A673 (cell line): ENCODE measurements around the gene FANCB. TPM values are rescaled to one million over a fixed set of nuclear protein-coding genes. Genes with fewer than 3 reads are reported as not detected.

Source experiments
- BruUV-seq: library from RNA; stranded (reverse); fragments of 400-500 nt; replicated peaks from 2 replicates; lab custom pipeline; 2021; lab: Mats Ljungman, UMichigan
- CTCF ChIA-PET: fragments of 300-600 bp; sonication (Branson Sonifier 250); formaldehyde crosslinking; loops from one replicate; lab custom pipeline; 2022; ENCODE audit warnings: antibody characterized with exemption; lab: Charles Lee
- POLR2A ChIA-PET: fragments of 300-600 bp; sonication (Branson Sonifier 250); formaldehyde crosslinking; loops from one replicate; lab custom pipeline; 2022; ENCODE audit warnings: antibody characterized with exemption; ENCODE audit not compliant: low non-redundant PET; lab: Charles Lee
- DNase-seq: peaks from one replicate; pipeline ENCODE4 v3.0.0-alpha.2; 2015; ENCODE audit warnings: low spot score
- H3K27ac ChIP-seq: fragments of 200-600 bp; sonication (generic); 2 replicates; pipeline ENCODE4 v1.5.1; 2016; ENCODE audit warnings: mixed run types, low read depth, mild to moderate bottlenecking, mixed read lengths, antibody characterized with exemption, low read length; ENCODE audit not compliant: poor library complexity, severe bottlenecking
- H3K27me3 ChIP-seq: fragments of 200-600 bp; sonication (generic); replicated peaks from 2 replicates; pipeline ENCODE4 v1.6.1; 2017; ENCODE audit warnings: mixed run types, low read depth, mild to moderate bottlenecking, mixed read lengths, antibody characterized with exemption, low read length; ENCODE audit not compliant: insufficient read depth, poor library complexity
- H3K36me3 ChIP-seq: fragments of 200-600 bp; sonication (generic); 2 replicates; pipeline ENCODE4 v1.6.1; 2016; ENCODE audit warnings: mixed run types, mild to moderate bottlenecking, mixed read lengths, antibody characterized with exemption, low read length; ENCODE audit not compliant: insufficient read depth, poor library complexity, severe bottlenecking
- H3K4me1 ChIP-seq: fragments of 200-600 bp; sonication (generic); 2 replicates; pipeline ENCODE4 v1.6.1; 2017; ENCODE audit warnings: mixed run types, mild to moderate bottlenecking, mixed read lengths, antibody characterized with exemption, low read length; ENCODE audit not compliant: insufficient read depth, poor library complexity, severe bottlenecking
- H3K4me3 ChIP-seq: fragments of 200-600 bp; sonication (generic); 2 replicates; pipeline ENCODE4 v1.5.1; 2016; ENCODE audit warnings: low read depth, mixed run types, mild to moderate bottlenecking, mixed read lengths, low read length; ENCODE audit not compliant: poor library complexity, severe bottlenecking
- H3K9me3 ChIP-seq: fragments of 200-600 bp; sonication (generic); 2 replicates; pipeline ENCODE4 v1.6.1; 2016; ENCODE audit warnings: mixed run types, low read depth, mild to moderate bottlenecking, mixed read lengths, antibody characterized with exemption, low read length; ENCODE audit not compliant: poor library complexity, severe bottlenecking
- CTCF ChIP-seq: fragments of 300-800, 200-600 bp; sonication (generic); conservative IDR thresholded peaks from 2 replicates; pipeline ENCODE4 v1.5.1; 2017; ENCODE audit warnings: low read depth, mild to moderate bottlenecking, antibody characterized with exemption, low read length, moderate library complexity, mixed read lengths
- EZH2 ChIP-seq: fragments of 200-600 bp; sonication (generic); IDR thresholded peaks from 2 replicates; pipeline ENCODE4 v1.6.1; 2017; ENCODE audit warnings: borderline replicate concordance, low read depth, mild to moderate bottlenecking, mixed read lengths, antibody characterized with exemption, low read length; ENCODE audit not compliant: poor library complexity, severe bottlenecking
- intact Hi-C: fragments of 100-400 bp; cut with micrococcal nuclease; formaldehyde crosslinking; loops from one replicate; pipeline ENCODE4 v1.10.0; 2022; ENCODE audit not compliant: unreplicated experiment
- total RNA-seq: library from RNA; stranded (reverse); gene quantifications from 2 replicates; pipeline ENCODE4 v1.2.3, GENCODE V29; 2021

FANCB gene
- total RNA-seq, 1 experiment from 2014 or later: 16.8 TPM

- no TSS peak for BruUV-seq
- intact Hi-C loops: no loop called here
These were observed 8.2 kb downstream of the FANCB start for GRCh38 chrX:14864631-14865030.

GRCh38 chrX:14851526-14851925 lies 21.3 kb downstream of the FANCB start:
- TF ChIP-seq CTCF (no peak), EZH2 (no peak)
- intact Hi-C loops: no loop called here
- no peaks in the 10 kb centered on the region for H3K9me3 ChIP-seq
- H3K4me3 ChIP-seq: no peak overlapping the region
- ChIA-PET CTCF (no interaction called here), POLR2A (no interaction called here)
- H3K27ac ChIP-seq: no peak overlapping the region
- H3K4me1 ChIP-seq: no peaks in the 10 kb centered on the region
- no peak for DNase-seq
- no peaks in the 10 kb centered on the region for H3K36me3 ChIP-seq
- H3K27me3 ChIP-seq: no peaks in the 10 kb centered on the region
- BruUV-seq: no TSS peak

More at GRCh38 chrX:14864631-14865030, 8.2 kb downstream of the FANCB start:
- H3K9me3 ChIP-seq: peaks cover 22% of the 10 kb centered on the region
- DNase-seq: no peak
- ChIA-PET CTCF (no interaction called here), POLR2A (no interaction called here)
- H3K4me1 ChIP-seq: no peaks in the 10 kb centered on the region
- H3K27me3 ChIP-seq: no peaks in the 10 kb centered on the region
- H3K27ac ChIP-seq: no peak overlapping the region
- H3K36me3 ChIP-seq: peaks cover 14% of the 10 kb centered on the region
- TF ChIP-seq EZH2: no peak
- TF ChIP-seq CTCF: no peak
- no peak overlapping the region for H3K4me3 ChIP-seq

- DNase-seq: no peak
- ChIA-PET POLR2A (no interaction called here), CTCF (no interaction called here)
- TF ChIP-seq EZH2 (no peak), CTCF (no peak)
- intact Hi-C loops: no loop called here
- Histone ChIP-seq H3K4me3 (no peak overlapping the region), H3K27me3 (no peaks in the 10 kb centered on the region), H3K27ac (no peak overlapping the region), H3K4me1 (no peaks in the 10 kb centered on the region), H3K9me3 (no peaks in the 10 kb centered on the region), H3K36me3 (no peaks in the 10 kb centered on the region)
- BruUV-seq: no TSS peak
These were observed 29.2 kb downstream of the FANCB start for GRCh38 chrX:14843666-14844065.
